Suppressor macrophage treated with lipopolysaccharide for 4 hours (primary cell): ENCODE data around the gene MINK1.
A peak's percentile ranks its signal among the peaks of the same experiment; 100 is the strongest.
"Not testable (repeated sequence)": the region's sequence is repeated elsewhere in the genome, so short reads cannot be mapped to it uniquely, and the experiment has no call there.

Experiments
- DNase-seq: peaks from one replicate; pipeline ENCODE4 v3.0.0-alpha.2; 2020

Gene MINK1

DNA sequence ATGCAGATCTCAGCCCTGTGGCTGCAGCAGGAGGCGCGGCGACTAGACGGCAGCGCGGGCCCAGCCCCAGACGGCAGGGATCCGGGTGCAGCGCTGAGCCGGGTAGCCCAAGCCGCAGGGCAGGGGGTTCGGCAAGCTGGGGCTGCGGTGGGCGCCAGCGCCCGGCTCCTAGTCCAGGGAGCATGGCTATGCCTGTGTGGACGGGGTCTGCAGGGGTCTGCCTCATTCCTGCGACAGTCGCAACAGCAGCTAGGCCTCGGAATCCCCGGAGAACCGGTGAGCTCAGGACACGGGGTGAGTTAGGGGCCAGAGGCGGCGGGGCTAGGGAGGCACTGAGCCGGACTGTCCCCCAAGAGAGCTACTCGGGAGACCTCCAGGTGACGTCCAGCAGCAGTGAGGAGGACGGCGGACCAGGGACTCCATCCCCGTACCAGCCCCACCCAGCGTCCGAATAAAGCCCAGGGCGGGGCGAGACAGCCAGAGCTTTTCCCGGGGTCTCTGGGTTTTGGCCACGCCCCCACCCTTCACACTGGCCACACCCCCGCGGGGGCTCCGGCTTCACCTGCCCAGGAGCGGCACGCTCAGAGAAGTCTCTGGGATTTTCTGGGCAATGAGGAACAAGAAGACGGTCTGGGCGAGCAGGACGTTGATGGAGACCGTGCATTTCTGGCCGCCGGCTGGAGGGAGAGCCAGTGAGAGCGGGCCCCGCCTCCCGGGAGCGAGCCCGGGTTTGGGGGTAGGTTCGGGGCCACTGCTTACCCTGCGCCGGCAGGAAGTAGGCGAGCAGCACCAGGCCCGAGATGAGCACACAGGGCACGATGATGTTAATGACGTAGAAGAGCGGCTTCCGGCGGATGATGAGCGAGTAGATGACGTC lies 67.3 kb downstream of the MINK1 start:
- DNase-seq: peak; percentile 64

DNA sequence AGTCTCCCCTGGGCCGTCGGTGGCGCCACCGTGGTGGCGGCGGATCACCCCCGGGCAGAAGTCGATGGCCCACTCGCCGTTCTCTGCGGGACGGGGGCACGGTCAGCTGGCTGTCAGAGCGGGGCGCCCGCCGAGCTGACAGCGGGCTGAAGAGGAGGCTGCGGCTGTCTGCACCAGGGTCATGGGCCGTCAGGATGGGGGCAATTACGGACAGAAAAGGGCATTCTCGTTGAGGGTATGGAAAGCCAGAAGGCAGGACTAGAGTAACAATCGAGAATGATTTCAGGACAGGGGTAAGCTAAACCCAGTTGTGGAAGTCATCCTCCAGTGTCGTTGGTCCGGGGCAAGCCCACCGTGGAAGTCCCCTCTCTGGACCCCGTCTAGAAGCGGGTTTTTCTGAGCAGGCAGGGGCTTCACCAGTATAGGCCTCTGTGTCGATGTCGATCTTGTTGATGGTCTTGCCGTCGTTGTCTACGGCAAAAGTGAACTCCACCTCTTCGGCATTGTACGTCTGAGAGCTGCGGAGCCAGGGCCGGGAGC lies 68.0 kb downstream of the MINK1 start:
- DNase-seq: no peak

DNA sequence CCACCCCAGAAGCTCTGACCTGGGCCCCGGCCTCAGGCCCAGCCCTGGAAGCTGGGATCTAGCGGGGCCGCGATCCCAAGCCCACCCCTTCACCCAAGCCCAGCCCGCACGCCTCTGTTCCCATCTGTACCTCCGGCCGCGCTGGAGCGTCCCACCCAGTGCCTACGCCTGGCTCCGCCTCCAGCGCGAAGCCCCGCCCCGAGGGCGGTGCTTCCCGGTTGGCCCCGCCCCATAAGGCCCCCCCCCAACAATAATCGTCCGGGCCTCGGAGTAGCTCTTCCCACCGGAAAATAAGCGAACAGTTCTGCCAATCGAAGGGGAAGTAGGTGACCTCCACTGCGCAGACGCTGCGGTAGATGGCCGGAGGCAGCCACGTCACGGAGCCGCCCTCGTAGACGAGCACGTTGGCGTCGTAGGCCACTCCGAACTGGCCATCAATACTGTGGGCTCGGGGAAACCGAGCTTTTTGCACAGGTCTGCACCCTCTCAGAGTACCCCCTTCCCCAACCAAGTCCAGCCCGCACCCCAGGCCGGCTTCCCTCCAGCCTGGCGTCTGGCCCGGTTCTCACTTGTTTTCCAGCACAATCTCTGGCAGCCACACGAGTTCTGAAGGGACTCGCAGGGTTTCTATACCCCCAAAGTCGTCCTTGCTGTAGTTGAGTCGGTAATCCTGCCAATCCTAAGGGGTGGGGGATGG lies 68.7 kb downstream of the MINK1 start:
- DNase-seq: peak; percentile 68

DNA sequence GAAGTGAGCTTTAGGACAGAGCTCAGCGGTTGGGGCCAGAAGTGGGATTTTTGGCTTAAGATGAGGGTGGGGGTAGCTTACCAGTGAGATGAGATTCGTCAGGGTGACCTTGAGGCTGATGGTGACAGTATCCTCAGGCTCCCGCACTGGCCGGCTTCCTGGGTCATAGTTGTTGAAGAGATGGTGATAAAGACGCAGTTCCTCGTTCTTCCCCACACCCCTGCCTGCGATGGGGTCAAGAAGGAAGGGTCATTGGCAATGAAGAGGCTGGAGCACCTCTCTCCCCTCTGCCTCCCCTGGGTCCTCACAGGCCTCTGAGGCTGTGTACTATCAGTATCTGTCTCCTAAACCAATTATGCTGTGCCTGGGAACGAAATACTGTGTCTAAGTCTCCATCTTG lies 69.4 kb downstream of the MINK1 start:
- no peak for DNase-seq

DNA sequence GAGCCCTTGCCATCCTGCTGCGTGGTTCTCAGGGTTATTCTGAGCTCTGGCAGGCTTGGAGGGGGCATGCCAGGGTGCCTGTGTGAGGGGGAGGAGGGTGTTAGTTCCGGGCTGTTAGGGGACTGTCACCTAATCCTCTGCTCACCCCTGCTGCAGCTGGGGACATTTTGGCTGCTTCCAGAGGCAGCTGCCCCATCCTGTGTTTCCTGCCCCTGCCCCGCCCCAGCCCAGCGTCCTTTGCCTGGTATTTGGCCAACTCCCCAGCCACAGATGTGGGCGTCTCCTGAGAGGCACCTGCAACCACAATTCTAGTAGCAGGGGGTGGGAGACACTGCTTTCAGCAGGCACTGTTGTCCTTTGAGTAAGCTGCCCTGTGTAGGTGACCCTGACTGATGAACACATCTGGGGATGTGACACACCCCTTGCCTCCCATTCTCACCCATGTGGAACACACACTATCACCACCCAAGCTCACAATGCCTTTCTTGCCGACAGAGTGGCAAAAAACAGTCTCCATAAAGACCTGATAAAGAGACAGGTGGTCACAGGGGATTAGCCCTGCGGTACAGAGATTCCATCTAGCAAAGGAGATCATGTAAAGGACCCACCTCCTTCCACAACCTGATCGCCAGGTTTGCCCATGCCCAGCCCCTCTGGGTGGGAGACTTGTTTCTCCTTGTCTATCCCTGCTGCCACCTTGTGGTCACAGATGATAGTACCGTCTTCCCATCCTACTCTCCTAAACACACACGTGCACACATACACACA lies 70.1 kb downstream of the MINK1 start, which contains the start of gene CHRNE:
TSS of gene CHRNE (minus strand) at position 48 of the 768 bp plus-strand sequence. CDS start at position 13, 35 bp downstream.
- peak; percentile 70 for DNase-seq

DNA sequence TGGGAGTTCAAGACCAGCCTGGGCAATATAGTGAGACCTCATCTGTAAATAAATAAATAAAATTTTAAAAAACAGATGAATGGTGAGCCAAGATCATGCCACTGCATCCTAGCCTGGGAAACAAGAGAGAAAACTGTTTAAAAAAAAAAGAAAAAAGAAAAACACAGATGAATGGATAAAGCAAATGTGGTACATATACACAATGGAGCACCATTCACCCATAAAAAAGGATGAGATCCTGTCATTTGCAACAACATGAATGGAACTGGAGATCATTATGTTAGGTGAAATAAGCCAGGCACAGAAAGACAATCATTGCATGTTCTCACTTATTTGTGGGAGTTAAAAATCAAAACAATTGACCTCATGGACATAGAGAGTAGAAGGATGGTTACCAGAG lies 73.5 kb downstream of the MINK1 start:
- DNase-seq: not testable (repeated sequence)

DNA sequence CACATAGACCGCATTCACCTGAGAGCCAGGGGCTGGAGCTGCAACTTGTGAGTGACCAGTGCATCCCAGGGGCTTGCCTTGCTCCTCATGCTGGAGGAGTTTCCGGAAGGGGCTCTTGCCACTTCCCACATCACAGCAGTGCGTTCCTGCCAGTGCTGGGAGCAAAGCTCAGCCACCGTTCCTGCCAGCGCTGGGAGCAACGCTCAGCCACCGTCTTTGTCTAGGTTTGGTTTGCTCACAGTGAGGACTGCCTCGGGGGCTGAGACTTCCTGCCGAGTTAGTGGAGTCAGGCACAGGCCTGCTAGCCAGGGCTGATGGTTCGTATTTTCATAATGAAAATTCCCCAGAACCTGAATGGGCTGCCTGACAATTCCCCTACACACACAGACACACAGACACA lies 75.2 kb downstream of the MINK1 start:
- no peak for DNase-seq

DNA sequence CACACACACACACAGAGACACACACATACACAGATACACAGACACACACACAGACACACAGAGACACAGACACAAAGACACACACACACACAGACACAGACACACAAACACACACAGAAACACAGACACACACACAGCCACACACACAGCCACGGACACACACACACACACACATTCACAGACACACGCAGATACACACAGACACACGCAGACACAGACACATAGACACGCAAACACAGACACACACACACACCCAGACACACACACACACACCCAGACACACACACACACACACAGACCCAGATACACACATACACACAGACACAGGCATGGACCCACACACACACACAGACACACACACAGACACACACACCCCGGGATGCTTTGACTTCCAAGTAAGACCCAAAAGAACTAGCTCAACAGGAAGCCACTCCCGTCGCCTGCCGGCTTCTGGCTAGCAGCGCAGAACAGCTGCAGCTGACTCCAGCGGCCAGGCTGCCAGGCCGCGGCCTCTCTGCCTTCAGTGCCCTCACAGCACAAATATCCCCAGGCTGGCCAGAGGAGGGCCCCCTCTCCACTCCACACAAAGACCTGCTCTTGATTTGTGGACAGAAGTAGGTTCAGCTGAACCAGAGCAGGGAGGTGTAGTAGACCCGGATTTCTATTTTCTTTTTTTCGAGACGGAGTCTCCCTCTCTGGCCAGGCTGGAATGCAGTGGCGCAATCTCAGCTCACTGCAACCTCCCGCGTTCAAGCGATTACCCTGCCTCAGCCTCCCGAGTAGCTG lies 75.8 kb downstream of the MINK1 start:
- peak; percentile 92 for DNase-seq

DNA sequence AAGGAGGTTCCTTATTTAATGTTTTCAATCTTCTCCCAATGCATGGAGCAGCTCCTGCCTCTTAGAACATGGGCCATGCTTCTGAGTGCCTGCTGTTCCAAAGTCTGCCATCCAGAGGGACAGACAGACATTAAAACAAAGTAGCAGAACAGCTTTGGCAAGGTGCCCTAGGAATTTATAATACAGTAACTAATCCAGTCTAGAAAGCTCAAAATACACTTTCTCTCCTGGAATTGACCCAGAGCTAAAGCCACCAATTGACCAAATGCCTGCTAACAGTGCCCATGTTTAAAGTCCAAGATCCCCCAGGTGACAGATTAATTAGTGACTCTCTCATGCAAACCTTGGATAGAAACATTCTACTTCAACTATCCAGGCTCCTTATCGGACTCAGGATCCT lies 80.9 kb downstream of the MINK1 start:
- DNase-seq: no peak

DNA sequence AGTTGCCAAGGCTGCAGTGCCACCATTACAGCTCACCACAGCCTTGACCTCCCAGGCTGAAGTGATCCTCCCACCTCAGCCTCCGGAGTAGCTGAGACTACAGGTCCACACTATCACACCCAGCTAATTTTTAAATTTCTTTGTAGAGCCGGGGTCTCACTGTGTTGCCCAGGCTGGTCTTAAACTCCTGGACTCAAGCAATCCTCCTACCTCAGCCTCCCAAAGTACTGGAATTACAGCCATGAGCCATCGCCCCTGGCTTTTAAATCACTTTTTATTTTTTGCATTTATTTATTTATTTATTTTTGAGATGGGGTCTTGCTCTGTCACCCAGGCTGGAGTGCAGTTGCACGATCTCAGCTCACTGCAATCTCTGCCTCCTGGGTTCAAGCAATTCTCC lies 81.4 kb downstream of the MINK1 start:
- DNase-seq: not testable (repeated sequence)

DNA sequence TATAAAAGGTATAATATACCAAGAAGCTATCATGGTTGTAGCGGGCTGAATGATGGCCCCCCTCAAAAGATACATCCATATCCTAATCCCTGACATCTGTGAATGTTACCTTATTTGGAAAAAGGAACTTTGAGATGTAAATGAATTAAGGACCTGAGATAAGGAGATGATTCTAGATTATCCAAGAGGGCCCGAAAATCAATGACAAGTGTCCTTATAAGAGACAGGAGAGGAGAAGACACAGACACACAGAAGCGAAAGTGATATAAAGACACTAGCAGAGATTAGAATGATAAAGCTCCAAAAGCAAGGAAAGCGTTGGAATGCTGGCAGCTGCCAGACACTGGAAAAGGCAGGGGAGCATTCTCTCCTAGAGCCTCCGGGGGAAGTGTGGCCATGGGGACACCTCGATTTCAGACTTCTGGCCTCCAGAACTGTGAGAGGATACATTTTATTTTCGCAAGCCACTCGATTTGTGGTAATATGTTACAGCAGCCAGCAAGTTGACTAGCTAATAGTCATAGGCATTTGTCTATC lies 86.4 kb downstream of the MINK1 start:
- no peak for DNase-seq

DNA sequence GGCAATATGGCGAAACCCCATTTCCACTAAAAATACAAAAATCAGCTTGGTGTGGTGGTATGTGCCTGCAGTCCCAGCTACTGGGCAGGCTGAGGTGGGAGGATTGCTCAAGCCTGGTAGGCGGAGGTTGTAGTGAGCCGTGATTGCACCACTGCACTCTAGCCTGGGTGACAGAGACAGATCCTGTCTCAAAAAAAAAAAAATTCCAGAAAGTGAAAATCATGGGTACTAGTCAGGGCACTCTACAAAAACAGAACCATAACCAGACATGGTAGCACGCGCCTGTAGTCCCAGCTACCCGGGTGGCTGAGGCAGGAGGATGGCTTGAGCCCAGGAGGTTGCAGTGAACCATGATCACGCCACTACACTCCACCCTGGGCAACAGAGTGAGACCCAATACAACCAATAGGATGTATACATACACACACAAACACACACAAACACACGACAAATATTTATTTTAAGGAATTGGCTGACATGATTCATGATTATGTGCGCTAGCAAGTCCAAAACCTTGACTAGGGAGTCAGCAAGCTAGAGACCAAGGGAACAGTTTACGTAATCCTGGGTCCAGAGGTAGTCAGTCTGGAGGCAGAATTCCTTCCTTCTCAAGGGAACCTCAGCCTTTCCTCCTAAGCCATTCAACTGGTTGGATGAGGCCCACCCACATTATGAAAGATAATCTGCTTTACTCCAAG lies 87.4 kb downstream of the MINK1 start:
- DNase-seq: peak; percentile 88

DNA sequence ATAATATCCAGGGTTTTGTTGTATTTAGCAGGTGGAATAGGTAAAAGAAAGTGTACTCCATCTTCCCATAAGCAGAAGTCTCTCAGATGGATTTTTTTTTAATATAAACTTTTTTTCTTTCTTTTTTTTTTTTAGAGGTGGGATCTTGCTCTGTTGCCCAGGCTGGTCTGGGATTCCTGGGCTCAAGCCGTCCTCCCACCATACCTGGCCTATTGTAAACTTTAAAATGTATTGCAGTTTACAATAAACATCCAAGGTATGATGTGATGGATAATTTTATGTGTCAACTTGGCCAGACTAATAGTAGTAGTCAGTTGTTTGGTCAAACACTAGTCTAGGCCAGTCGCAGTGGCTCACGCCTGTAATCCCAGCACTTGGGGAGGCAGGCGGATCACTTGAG lies 88.2 kb downstream of the MINK1 start:
- DNase-seq: no peak

DNA sequence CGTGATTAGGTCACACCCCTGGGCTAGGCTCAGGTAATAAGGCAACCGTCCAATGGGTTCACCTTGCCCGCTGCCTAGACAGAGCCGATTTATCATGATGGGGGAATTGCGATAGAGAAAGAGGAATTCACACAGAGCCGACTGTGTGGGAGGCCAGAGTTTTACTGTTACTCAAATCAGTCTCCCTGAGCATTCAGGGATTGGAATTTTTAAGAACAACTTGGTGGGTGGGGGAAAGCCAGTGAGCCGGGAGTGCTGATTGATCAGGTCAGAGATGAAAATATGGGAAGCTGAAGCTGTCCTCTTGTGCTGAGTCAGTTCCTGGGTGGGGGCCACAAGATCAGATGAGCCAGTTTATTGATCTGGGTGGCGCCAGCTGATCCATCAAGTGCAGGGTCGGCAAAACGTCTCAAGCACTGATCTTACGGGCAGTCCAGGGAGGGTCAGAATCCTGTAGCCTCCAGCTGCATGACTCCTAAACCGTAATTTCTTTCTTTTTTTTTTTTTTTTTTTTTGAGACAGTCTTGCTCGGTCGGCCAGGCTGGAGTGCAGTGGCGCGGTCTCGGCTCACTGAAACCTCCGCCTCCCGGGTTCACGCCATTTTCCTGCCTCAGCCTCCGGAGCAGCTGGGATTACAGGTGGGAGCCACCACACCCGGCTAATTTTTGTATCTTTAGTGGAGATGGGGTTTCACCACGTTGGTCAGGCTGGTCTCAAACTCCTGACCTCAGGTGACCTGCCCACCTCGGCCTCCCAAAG lies 93.6 kb downstream of the MINK1 start:
- peak; percentile 78 for DNase-seq

DNA sequence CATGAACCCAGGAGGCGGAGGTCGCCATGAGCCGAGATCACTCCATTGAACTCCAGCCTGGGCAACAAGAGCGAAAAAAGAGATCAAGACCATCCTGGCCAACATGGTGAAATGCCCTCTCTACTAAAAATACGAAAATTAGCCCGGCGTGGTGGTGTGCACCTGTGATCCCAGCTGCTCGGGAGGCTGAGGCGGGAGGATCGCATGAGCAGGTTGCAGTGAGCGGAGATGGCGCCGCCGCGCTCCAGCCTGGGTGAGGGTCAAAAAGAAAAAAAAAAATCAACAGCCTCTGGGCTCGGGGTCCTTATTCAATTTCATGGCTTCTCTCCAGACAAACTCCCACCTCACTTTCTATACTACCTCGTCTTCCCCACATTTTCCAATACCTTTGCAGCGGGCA lies 95.7 kb downstream of the MINK1 start:
- DNase-seq: no peak

DNA sequence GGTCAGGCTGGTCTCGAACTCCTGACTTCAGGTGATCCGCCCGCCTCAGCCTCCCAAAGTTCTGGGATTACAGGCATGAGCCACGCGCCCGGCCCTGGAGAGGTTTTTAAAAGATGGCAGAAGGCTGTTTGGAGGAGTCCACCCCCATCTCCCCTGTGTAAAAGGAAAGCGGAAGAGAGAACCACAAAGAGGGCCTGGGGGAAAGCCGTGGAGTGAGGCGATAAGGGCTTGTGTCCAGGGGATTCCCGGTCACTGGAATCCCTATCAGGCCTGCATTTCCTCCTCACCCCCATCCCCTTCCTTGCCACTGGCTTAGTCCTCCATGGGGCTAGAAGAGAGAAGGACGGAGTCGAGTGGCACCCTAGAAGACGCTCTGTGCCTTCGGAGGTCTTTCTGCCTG lies 98.8 kb downstream of the MINK1 start, which contains the start of gene GP1BA:
TSS of gene GP1BA (plus strand) at position 315 of the 400 bp plus-strand sequence. CDS start 328 bp downstream, outside the sequence.
- peak; percentile 49 for DNase-seq

DNA sequence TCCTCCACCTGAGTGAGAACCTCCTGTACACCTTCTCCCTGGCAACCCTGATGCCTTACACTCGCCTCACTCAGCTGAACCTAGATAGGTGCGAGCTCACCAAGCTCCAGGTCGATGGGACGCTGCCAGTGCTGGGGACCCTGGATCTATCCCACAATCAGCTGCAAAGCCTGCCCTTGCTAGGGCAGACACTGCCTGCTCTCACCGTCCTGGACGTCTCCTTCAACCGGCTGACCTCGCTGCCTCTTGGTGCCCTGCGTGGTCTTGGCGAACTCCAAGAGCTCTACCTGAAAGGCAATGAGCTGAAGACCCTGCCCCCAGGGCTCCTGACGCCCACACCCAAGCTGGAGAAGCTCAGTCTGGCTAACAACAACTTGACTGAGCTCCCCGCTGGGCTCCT lies 99.6 kb downstream of the MINK1 start:
- no peak for DNase-seq

DNA sequence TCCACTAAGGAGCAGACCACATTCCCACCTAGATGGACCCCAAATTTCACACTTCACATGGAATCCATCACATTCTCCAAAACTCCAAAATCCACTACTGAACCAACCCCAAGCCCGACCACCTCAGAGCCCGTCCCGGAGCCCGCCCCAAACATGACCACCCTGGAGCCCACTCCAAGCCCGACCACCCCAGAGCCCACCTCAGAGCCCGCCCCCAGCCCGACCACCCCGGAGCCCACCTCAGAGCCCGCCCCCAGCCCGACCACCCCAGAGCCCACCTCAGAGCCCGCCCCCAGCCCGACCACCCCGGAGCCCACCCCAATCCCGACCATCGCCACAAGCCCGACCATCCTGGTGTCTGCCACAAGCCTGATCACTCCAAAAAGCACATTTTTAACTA lies 100.5 kb downstream of the MINK1 start:
- no peak for DNase-seq

DNA sequence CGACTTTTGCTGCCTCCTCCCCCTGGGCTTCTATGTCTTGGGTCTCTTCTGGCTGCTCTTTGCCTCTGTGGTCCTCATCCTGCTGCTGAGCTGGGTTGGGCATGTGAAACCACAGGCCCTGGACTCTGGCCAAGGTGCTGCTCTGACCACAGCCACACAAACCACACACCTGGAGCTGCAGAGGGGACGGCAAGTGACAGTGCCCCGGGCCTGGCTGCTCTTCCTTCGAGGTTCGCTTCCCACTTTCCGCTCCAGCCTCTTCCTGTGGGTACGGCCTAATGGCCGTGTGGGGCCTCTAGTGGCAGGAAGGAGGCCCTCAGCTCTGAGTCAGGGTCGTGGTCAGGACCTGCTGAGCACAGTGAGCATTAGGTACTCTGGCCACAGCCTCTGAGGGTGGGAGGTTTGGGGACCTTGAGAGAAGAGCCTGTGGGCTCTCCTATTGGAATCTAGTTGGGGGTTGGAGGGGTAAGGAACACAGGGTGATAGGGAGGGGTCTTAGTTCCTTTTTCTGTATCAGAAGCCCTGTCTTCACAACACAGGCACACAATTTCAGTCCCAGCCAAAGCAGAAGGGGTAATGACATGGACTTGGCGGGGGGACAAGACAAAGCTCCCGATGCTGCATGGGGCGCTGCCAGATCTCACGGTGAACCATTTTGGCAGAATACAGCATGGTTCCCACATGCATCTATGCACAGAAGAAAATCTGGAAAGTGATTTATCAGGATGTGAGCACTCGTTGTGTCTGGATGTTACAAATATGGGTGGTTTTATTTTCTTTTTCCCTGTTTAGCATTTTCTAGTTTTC lies 101.2 kb downstream of the MINK1 start:
- peak; percentile 62 for DNase-seq

DNA sequence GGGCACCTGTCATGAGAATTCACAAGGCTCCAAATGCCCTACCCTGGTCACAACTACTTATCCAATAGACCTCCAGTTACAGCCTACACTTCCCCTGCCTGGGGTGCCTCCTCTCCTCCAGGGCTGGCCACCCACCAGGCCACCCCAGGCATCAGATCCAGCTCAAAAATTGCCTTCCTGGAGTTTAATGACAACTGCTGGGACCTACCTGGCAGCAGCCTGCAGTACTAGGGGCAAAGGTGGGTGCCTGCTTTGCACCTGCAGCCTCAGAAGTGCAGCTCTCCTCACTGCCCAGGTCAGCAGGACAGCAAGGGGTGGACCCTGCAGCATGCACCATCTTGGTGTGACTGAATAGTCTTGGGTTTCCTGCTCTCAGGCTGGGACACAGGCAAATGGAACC lies 102.5 kb downstream of the MINK1 start:
- no peak for DNase-seq
